ENCODE results near the gene NUDT14.

DNA sequence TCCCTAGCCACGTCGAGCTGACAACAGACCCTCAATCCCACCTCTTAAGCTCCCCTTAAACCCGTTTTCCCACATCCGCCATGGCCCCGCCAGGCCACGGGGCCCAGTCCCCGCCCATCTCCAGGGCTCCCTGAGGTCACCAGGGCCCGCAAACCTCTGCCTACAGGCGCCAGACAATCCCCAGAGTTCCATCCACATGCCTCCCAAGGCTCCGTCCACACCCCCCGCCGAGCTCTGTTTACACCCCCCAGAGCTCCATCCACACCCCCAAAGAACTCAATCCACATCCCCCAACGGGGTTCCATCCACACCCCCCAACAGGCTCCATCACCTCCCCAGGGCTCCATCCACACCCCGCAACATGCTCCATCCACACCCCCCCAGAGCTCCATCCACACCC lies 21.8 kb downstream of the NUDT14 start:
- TF ChIP-seq RARB (CRISPR knock-in tag; IDR thresholded peaks at IDR 0.05) (no peak), ZC3H10 (CRISPR knock-in tag; IDR thresholded peaks at IDR 0.05) (no peak), ZFP30 (CRISPR knock-in tag; IDR thresholded peaks at IDR 0.05) (no peak), ISL1 (CRISPR knock-in tag; IDR thresholded peaks at IDR 0.05) (no peak), OSR1 (CRISPR knock-in tag; IDR thresholded peaks at IDR 0.05) (no peak), BACH2 (CRISPR knock-in tag; IDR thresholded peaks at IDR 0.05; ENCODE audit: borderline replicate concordance) (no peak), TSHZ2 (CRISPR knock-in tag; IDR thresholded peaks at IDR 0.05) (no peak), SNAI2 (CRISPR knock-in tag; IDR thresholded peaks at IDR 0.05) (no peak)
